H9 (cell line): ENCODE measurements around the gene CDK8. TPM values are rescaled to one million over a fixed set of nuclear protein-coding genes. Genes with fewer than 3 reads are reported as not detected.

Experiments used
- DNase-seq: peaks from one replicate; pipeline ENCODE4 v3.0.0-alpha.2; 2017
- H2AFZ ChIP-seq: one replicate; pipeline ENCODE4 v1.6.1; 2013; ENCODE audit warnings: mild to moderate bottlenecking, low read length, control low read depth, moderate library complexity
- H2AK5ac ChIP-seq: 2 replicates; pipeline ENCODE4 v1.6.1; 2013; ENCODE audit warnings: low read length, control low read depth, mixed read lengths; ENCODE audit not compliant: insufficient read length
- H2BK120ac ChIP-seq: one replicate; pipeline ENCODE4 v1.6.1; 2013; ENCODE audit warnings: low read depth, mild to moderate bottlenecking, low read length, control low read depth, inconsistent platforms; ENCODE audit not compliant: poor library complexity, severe bottlenecking
- H2BK12ac ChIP-seq: 2 replicates; pipeline ENCODE4 v1.6.1; 2013; ENCODE audit warnings: low read length, control low read depth, mixed read lengths, low read depth; ENCODE audit not compliant: insufficient read length
- H2BK15ac ChIP-seq: 2 replicates; pipeline ENCODE4 v1.6.1; 2013; ENCODE audit warnings: low read depth, low read length, control low read depth
- H2BK20ac ChIP-seq: one replicate; pipeline ENCODE4 v1.6.1; 2013; ENCODE audit warnings: low read depth, mild to moderate bottlenecking, low read length, control low read depth, inconsistent platforms; ENCODE audit not compliant: poor library complexity, severe bottlenecking
- H2BK5ac ChIP-seq: 2 replicates; pipeline ENCODE4 v1.6.1; 2013; ENCODE audit warnings: low read length, control low read depth, mixed read lengths; ENCODE audit not compliant: insufficient read length
- H3K14ac ChIP-seq: 2 replicates; pipeline ENCODE4 v1.6.1; 2013; ENCODE audit warnings: low read length, control low read depth; ENCODE audit not compliant: insufficient read depth
- H3K18ac ChIP-seq: 2 replicates; pipeline ENCODE4 v1.6.1; 2013; ENCODE audit warnings: low read depth, mild to moderate bottlenecking, mixed read lengths, low read length, control low read depth; ENCODE audit not compliant: insufficient read length
- H3K23ac ChIP-seq: 2 replicates; pipeline ENCODE4 v1.6.1; 2013; ENCODE audit warnings: low read length, control low read depth, mixed read lengths, low read depth; ENCODE audit not compliant: insufficient read length
- H3K23me2 ChIP-seq: 2 replicates; pipeline ENCODE4 v1.6.1; 2013; ENCODE audit warnings: low read depth, mild to moderate bottlenecking, mixed read lengths, low read length, control low read depth; ENCODE audit not compliant: insufficient read length, poor library complexity, severe bottlenecking
- H3K27ac ChIP-seq: 2 replicates; pipeline ENCODE4 v1.5.1; 2013; ENCODE audit warnings: low read length, control low read depth, mixed read lengths, low read depth; ENCODE audit not compliant: insufficient read length
- H3K27me3 ChIP-seq: 2 replicates; pipeline ENCODE4 v1.6.1; 2013; ENCODE audit warnings: low read length, control low read depth, inconsistent platforms; ENCODE audit not compliant: insufficient read depth
- H3K4ac ChIP-seq: 2 replicates; pipeline ENCODE4 v1.6.1; 2013; ENCODE audit warnings: low read depth, mild to moderate bottlenecking, control low read depth, inconsistent platforms, low read length, moderate library complexity
- H3K4me1 ChIP-seq: 2 replicates; pipeline ENCODE4 v1.6.1; 2013; ENCODE audit warnings: low read length, control low read depth, inconsistent platforms; ENCODE audit not compliant: insufficient read depth
- H3K4me2 ChIP-seq: 2 replicates; pipeline ENCODE4 v1.6.1; 2013; ENCODE audit warnings: low read length, control low read depth, mixed read lengths; ENCODE audit not compliant: insufficient read length, insufficient read depth
- H3K56ac ChIP-seq: 2 replicates; pipeline ENCODE4 v1.6.1; 2013; ENCODE audit warnings: low read depth, mild to moderate bottlenecking, mixed read lengths, low read length, control low read depth; ENCODE audit not compliant: insufficient read length
- H3K79me1 ChIP-seq: 2 replicates; pipeline ENCODE4 v1.6.1; 2013; ENCODE audit warnings: low read depth, mild to moderate bottlenecking, moderate library complexity, low read length, control low read depth, inconsistent platforms; ENCODE audit not compliant: insufficient read depth, poor library complexity, severe bottlenecking
- H3K79me2 ChIP-seq: 2 replicates; pipeline ENCODE4 v1.6.1; 2013; ENCODE audit warnings: low read length, control low read depth, inconsistent platforms; ENCODE audit not compliant: insufficient read depth
- H3K9ac ChIP-seq: 2 replicates; pipeline ENCODE4 v1.6.1; 2013; ENCODE audit warnings: low read length, control low read depth, mixed read lengths; ENCODE audit not compliant: insufficient read length; ENCODE audit errors: extremely low read depth
- H3K9me3 ChIP-seq: one replicate; pipeline ENCODE4 v1.6.1; 2013; ENCODE audit warnings: low read depth, low read length, inconsistent platforms; ENCODE audit not compliant: control insufficient read depth
- H3T11ph ChIP-seq: one replicate; pipeline ENCODE4 v1.6.1; 2013; ENCODE audit warnings: mild to moderate bottlenecking, low read length, control low read depth, inconsistent platforms
- H4K20me1 ChIP-seq: one replicate; pipeline ENCODE4 v1.6.1; 2013; ENCODE audit not compliant: control insufficient read depth, insufficient read length, insufficient read depth
- H4K5ac ChIP-seq: 2 replicates; pipeline ENCODE4 v1.6.1; 2013; ENCODE audit warnings: low read depth, mild to moderate bottlenecking, mixed read lengths, low read length, control low read depth; ENCODE audit not compliant: insufficient read length
- H4K8ac ChIP-seq: replicated peaks from 2 replicates; pipeline ENCODE4 v1.6.1; 2013; ENCODE audit warnings: low read length, control low read depth, mixed read lengths, low read depth; ENCODE audit not compliant: insufficient read length
- H4K91ac ChIP-seq: 2 replicates; pipeline ENCODE4 v1.6.1; 2013; ENCODE audit warnings: low read depth, mild to moderate bottlenecking, moderate library complexity, mixed read lengths, low read length, control low read depth; ENCODE audit not compliant: insufficient read length
- H3K27ac Mint-ChIP-seq, 3 experiments: 2 replicates in 2 of 3; 3 replicates in 1 of 3; pipeline ENCODE4 v1.8.0; 2020 to 2021; ENCODE audit warnings: mixed read lengths in 3 of 3, mild to moderate bottlenecking in 1 of 3, moderate library complexity in 1 of 3
- H3K27me3 Mint-ChIP-seq: 2 replicates; pipeline ENCODE4 v1.8.0; 2021; ENCODE audit warnings: low read depth, mild to moderate bottlenecking, moderate library complexity, mixed read lengths
- H3K36me3 Mint-ChIP-seq, 3 experiments: 2 replicates in 2 of 3; 3 replicates in 1 of 3; pipeline ENCODE4 v1.8.0; 2020 to 2021; ENCODE audit warnings: low read depth in 3 of 3, mixed read lengths in 3 of 3; ENCODE audit not compliant: insufficient read depth in 1 of 3
- H3K4me1 Mint-ChIP-seq, 2 experiments: 2 replicates each; pipeline ENCODE4 v1.8.0; 2020; ENCODE audit warnings: mixed read lengths in 2 of 2
- H3K4me3 Mint-ChIP-seq, 2 experiments: 2 replicates in 1 of 2; 3 replicates in 1 of 2; pipeline ENCODE4 v1.8.0; 2020 to 2021; ENCODE audit warnings: mild to moderate bottlenecking in 2 of 2, mixed read lengths in 2 of 2, moderate library complexity in 1 of 2
- H3K9me3 Mint-ChIP-seq, 2 experiments: 2 replicates in 1 of 2; 3 replicates in 1 of 2; pipeline ENCODE4 v1.8.0; 2020; ENCODE audit warnings: mild to moderate bottlenecking in 2 of 2, mixed read lengths in 2 of 2, moderate library complexity in 1 of 2
- WGBS: extraction: QIAGEN DNeasy Blood & Tissue Kit; methylation state at CpG from one replicate; pipeline ENCODE4 v1.1.7; 2013; ENCODE audit warnings: missing lambda C conversion rate, low lambda C conversion rate, mixed read lengths; ENCODE audit not compliant: insufficient read length; ENCODE audit errors: extremely low coverage; 5-methylcytosine and 5-hydroxymethylcytosine counted together
- long read RNA-seq: library from polyadenylated mRNA; unstranded; transcript quantifications from one replicate; pipeline ENCODE4 v2.0.0, GENCODE V29; 2020
- total RNA-seq: library from RNA; stranded (reverse); gene quantifications from 2 replicates; pipeline ENCODE4 v1.2.1, GENCODE V29; 2021
- TF ChIP-seq, protein P1 (sequence below): fragments of 200-600 bp; sonication (generic); conservative IDR thresholded peaks from 3 replicates; pipeline ENCODE4 v1.8.0; 2021; ENCODE audit warnings: antibody characterized with exemption, mild to moderate bottlenecking

Gene CDK8
- 16.2 and 18.1 TPM in 2 replicates for total RNA-seq
- long read RNA-seq, partial matches to known transcripts: 8 of 11 reads
- long read RNA-seq, other reads (novel, unspliced or antisense): 0 of 11 reads

DNA sequence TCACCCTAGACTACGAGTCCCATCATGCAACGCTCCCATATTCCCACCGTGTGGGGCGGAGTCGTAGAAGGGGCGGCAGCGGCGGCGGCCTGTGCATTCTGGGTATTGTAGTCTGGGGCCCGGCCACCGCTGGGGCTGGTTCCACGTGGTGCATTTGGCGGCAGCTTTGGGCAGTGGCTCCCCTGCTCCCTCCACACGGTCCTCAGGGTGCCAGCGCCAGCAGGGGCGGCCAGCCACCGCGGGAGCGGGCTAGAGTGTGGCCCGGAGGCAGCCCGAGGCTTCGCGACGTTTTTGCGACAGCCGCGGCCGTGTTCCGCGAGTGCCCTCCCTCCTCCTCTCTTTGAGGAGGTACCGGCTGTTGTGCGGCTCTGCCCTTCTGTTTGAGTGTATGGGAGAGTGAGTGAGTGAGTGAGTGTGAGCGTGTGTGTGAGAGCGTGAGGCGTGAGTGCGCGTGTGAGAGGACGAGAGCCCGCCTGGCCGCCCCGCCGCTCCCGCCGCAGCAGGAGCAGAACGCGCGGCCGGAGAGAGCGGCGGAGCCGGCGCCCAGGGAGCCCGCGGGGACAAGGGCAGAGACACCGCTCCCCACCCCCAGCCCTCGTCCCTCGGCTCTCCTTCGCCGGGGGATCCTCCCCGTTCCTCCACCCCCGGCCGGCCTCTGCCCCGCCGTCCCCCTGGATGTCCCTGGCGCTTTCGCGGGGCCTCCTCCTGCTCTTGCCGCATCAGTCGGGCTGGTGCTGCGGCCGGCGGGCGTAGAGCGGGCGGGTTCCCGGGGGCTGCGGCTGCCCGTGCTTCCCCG is at the start of gene CDK8:
CDK8 (plus strand) TSS at position 343 of the 796 bp plus-strand sequence. CDS start 513 bp downstream, outside the sequence.
- WGBS: no CpG with 5 or more reads among the region's 79 CpGs
- H3K4ac ChIP-seq: no peak within 1 kb of the TSS
- TF ChIP-seq, protein P1, sequence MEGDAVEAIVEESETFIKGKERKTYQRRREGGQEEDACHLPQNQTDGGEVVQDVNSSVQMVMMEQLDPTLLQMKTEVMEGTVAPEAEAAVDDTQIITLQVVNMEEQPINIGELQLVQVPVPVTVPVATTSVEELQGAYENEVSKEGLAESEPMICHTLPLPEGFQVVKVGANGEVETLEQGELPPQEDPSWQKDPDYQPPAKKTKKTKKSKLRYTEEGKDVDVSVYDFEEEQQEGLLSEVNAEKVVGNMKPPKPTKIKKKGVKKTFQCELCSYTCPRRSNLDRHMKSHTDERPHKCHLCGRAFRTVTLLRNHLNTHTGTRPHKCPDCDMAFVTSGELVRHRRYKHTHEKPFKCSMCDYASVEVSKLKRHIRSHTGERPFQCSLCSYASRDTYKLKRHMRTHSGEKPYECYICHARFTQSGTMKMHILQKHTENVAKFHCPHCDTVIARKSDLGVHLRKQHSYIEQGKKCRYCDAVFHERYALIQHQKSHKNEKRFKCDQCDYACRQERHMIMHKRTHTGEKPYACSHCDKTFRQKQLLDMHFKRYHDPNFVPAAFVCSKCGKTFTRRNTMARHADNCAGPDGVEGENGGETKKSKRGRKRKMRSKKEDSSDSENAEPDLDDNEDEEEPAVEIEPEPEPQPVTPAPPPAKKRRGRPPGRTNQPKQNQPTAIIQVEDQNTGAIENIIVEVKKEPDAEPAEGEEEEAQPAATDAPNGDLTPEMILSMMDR: no peak

More for the DNA sequence above, at the start of gene CDK8:
- peaks cover 2% of the 10 kb centered on the region; the same call in 1 of the 2 replicates for H3K27me3 ChIP-seq
- peak within 1 kb of the TSS; percentile 98 for H3K18ac ChIP-seq
- DNase-seq: peak; percentile 89
- no peaks in the 10 kb centered on the region for H3K9me3 ChIP-seq
- H3K23ac ChIP-seq: no peak within 1 kb of the TSS
- H3T11ph ChIP-seq: no peak within 1 kb of the TSS
- H4K20me1 ChIP-seq: no peaks in the 10 kb centered on the region
- H3K27ac ChIP-seq: no peak within 1 kb of the TSS
- H2BK15ac ChIP-seq: no peak within 1 kb of the TSS
- H3K9me3 Mint-ChIP-seq: no peaks in the 10 kb centered on the region
- peak within 1 kb of the TSS; percentile 98 for H3K4me2 ChIP-seq
- H2AK5ac ChIP-seq: no peak within 1 kb of the TSS
- peak within 1 kb of the TSS; percentile 100 for H3K14ac ChIP-seq
- H4K8ac ChIP-seq: no peak within 1 kb of the TSS
- no peak within 1 kb of the TSS for H4K91ac ChIP-seq
- H3K9ac ChIP-seq: peak within 1 kb of the TSS; percentile 75
- peak within 1 kb of the TSS; percentile 84 to 91 (median 90) for H3K27ac Mint-ChIP-seq
- H3K79me2 ChIP-seq: peaks cover 12% of the 10 kb centered on the region; the same call in 1 of the 2 replicates
- H3K23me2 ChIP-seq: peaks cover 6% of the 10 kb centered on the region
- peak within 1 kb of the TSS; percentile 76 to 91 for H3K4me3 Mint-ChIP-seq
- H2BK5ac ChIP-seq: no peak within 1 kb of the TSS
- peaks cover 22% of the 10 kb centered on the region in 2 experiments for H3K4me1 Mint-ChIP-seq
- H2BK20ac ChIP-seq: no peak within 1 kb of the TSS
- H2AFZ ChIP-seq: peak within 1 kb of the TSS; percentile 86
- H3K36me3 Mint-ChIP-seq: no peaks in the 10 kb centered on the region
- H2BK12ac ChIP-seq: no peak within 1 kb of the TSS
- no peaks in the 10 kb centered on the region for H3K4me1 ChIP-seq
- H3K79me1 ChIP-seq: peaks cover 4% of the 10 kb centered on the region
- no peak within 1 kb of the TSS for H4K5ac ChIP-seq
- no peak within 1 kb of the TSS for H3K56ac ChIP-seq
- peaks cover 2% of the 10 kb centered on the region for H3K27me3 Mint-ChIP-seq
- H2BK120ac ChIP-seq: no peak within 1 kb of the TSS
